K562 (cell line): ENCODE data around the gene ABCE1. TPM values are rescaled to one million over a fixed set of nuclear protein-coding genes. Genes with fewer than 3 reads are reported as not detected.

Source experiments
- ATAC-seq: fragments of 200-7000 bp; cut with Tn5 transposase; 3 replicates; pipeline ENCODE4 v1.9.1; 2020; ENCODE audit warnings: moderate library complexity
- BruUV-seq: library from RNA; stranded (reverse); fragments of 400-500 nt; replicated peaks from 2 replicates; lab custom pipeline; 2021; lab: Mats Ljungman, UMichigan
- CTCF ChIA-PET: fragments of 300-600 bp; formaldehyde crosslinking; extraction: SDS; loops from one replicate; lab custom pipeline; 2021; ENCODE audit warnings: low intra/inter-chr PET ratio; lab: Yijun Ruan, JAX
- POLR2A ChIA-PET: fragments of 300-600, 350-650 bp; sonication (Branson Sonifier 250); formaldehyde crosslinking; extraction: SDS; loops from one replicate; lab custom pipeline; 2021; ENCODE audit warnings: antibody characterized with exemption, inconsistent platforms; lab: Yijun Ruan, JAX
- DNase-seq, 4 experiments: peaks; one replicate each; pipeline versions ENCODE4 v3.0.0 to v3.0.0-alpha.2; 2011 to 2018; ENCODE audit warnings: low spot score in 3 of 4, mixed read lengths in 3 of 4; ENCODE audit errors: extremely low read depth in 1 of 4
- FAIRE-seq: peaks from 2 replicates; lab custom pipeline; 2011; peaks lifted over from hg19 to GRCh38; lab: Jason Lieb, UNC
- H2AFZ ChIP-seq: 2 replicates; pipeline ENCODE4 v1.6.0; 2011; ENCODE audit warnings: low read depth, low read length, control low read depth, inconsistent platforms
- H3K27ac ChIP-seq: fragments of 200-600 bp; 3 replicates; pipeline ENCODE4 v1.8.0; 2011; ENCODE audit warnings: low read depth, mild to moderate bottlenecking, control low read depth, inconsistent platforms, low read length, moderate library complexity, mixed read lengths; ENCODE audit errors: extremely low read depth
- H3K27me3 ChIP-seq, 2 experiments: fragments of 300-600 bp in 1 of 2; 2 replicates in 1 of 2; 3 replicates in 1 of 2; pipeline versions ENCODE4 v1.6.0 to v1.8.0; 2011; ENCODE audit warnings: inconsistent platforms in 2 of 2, low read length in 2 of 2, mild to moderate bottlenecking in 1 of 2, mixed read lengths in 1 of 2, moderate library complexity in 1 of 2; ENCODE audit not compliant: control insufficient read depth in 2 of 2, insufficient read depth in 2 of 2
- H3K36me3 ChIP-seq: fragments of 300-600 bp; 3 replicates; pipeline ENCODE4 v1.8.0; 2011; ENCODE audit warnings: mild to moderate bottlenecking, low read length, inconsistent platforms; ENCODE audit not compliant: control insufficient read depth, insufficient read depth
- H3K4me1 ChIP-seq, 2 experiments: fragments of 200-600 bp in 1 of 2; replicated peaks in 1 of 2; 2 replicates in 1 of 2; 3 replicates in 1 of 2; pipeline versions ENCODE4 v1.5.1 to v1.8.0; 2011; ENCODE audit warnings: inconsistent platforms in 2 of 2, low read length in 2 of 2, mild to moderate bottlenecking in 1 of 2, mixed read lengths in 1 of 2, moderate library complexity in 1 of 2; ENCODE audit not compliant: control insufficient read depth in 2 of 2, insufficient read depth in 2 of 2
- H3K4me2 ChIP-seq: 2 replicates; pipeline ENCODE4 v1.6.1; 2011; ENCODE audit warnings: low read length, control low read depth, inconsistent platforms, mixed read lengths; ENCODE audit not compliant: insufficient read depth
- H3K4me3 ChIP-seq: fragments of 200-600 bp; sonication (generic), shearing (Covaris generic); 2 replicates; pipeline ENCODE4 v1.5.1; 2016; ENCODE audit warnings: control low read depth, inconsistent platforms
- H3K79me2 ChIP-seq: fragments of 200-600 bp; 3 replicates; pipeline ENCODE4 v1.8.0; 2011; ENCODE audit warnings: low read length, inconsistent platforms; ENCODE audit not compliant: control insufficient read depth, insufficient read depth
- H3K9ac ChIP-seq, 2 experiments: 2 replicates each; pipeline versions ENCODE4 v1.6.0 to v1.6.1; 2011; ENCODE audit warnings: low read depth in 2 of 2, low read length in 2 of 2, control low read depth in 1 of 2, inconsistent platforms in 1 of 2, mild to moderate bottlenecking in 1 of 2, mixed read lengths in 1 of 2; ENCODE audit not compliant: insufficient read depth in 1 of 2
- H3K9me1 ChIP-seq: one replicate; pipeline ENCODE4 v1.6.0; 2011; ENCODE audit warnings: inconsistent platforms, mild to moderate bottlenecking, low read length, moderate library complexity; ENCODE audit not compliant: control insufficient read depth, insufficient read depth
- H3K9me3 ChIP-seq: replicated peaks from 2 replicates; pipeline ENCODE4 v1.5.1; 2011; ENCODE audit warnings: low read depth, low read length, inconsistent platforms; ENCODE audit not compliant: control insufficient read depth, insufficient read depth
- H4K20me1 ChIP-seq: replicated peaks from 2 replicates; pipeline ENCODE4 v1.6.1; 2011; ENCODE audit warnings: low read length, inconsistent platforms, mixed read lengths; ENCODE audit not compliant: control insufficient read depth, insufficient read depth
- CC2D1A ChIP-seq: fragments of 450-650 bp; IDR thresholded peaks from 2 replicates; pipeline ENCODE4 v1.6.1; 2017; ENCODE audit warnings: mild to moderate bottlenecking
- MAFF ChIP-seq: IDR thresholded peaks from 2 replicates; pipeline ENCODE4 v1.6.1; 2012; ENCODE audit warnings: low read length, improper control_type of control experiment
- MGA ChIP-seq: fragments of 450-650 bp; IDR thresholded peaks from 2 replicates; pipeline ENCODE4 v1.6.1; 2016; ENCODE audit warnings: mild to moderate bottlenecking, moderate library complexity
- MYC ChIP-seq, 2 experiments: fragments of 250-450 bp in 1 of 2; sonication (Bioruptor Pico) in 1 of 2; IDR thresholded peaks; 2 replicates each; pipeline versions ENCODE4 v1.5.1 to v1.6.1; 2012 to 2021; ENCODE audit warnings: low read depth in 2 of 2, borderline replicate concordance in 1 of 2, improper control_type of control experiment in 1 of 2, low read length in 1 of 2, mild to moderate bottlenecking in 1 of 2, moderate library complexity in 1 of 2
- PHB ChIP-seq: fragments of 250-450 bp; sonication (Bioruptor Pico); IDR thresholded peaks from 2 replicates; pipeline ENCODE4 v1.5.0; 2021
- PYGO2 ChIP-seq: fragments of 450-650 bp; IDR thresholded peaks from 2 replicates; pipeline ENCODE4 v1.6.1; 2016; ENCODE audit warnings: mild to moderate bottlenecking, missing genetic modification characterization, moderate library complexity, missing compliant biosample characterization
- RAD21 ChIP-seq, 2 experiments: fragments of 250-450 bp in 1 of 2; fragments of 450-650 bp in 1 of 2; sonication (Bioruptor Pico) in 1 of 2; formaldehyde crosslinking in 1 of 2; IDR thresholded peaks in 1 of 2; conservative IDR thresholded peaks in 1 of 2; 2 replicates each; pipeline versions ENCODE4 v1.4.0 to v1.8.0; 2020 to 2022; ENCODE audit warnings: mild to moderate bottlenecking in 2 of 2, moderate library complexity in 1 of 2
- SIX5 ChIP-seq, 2 experiments: IDR thresholded peaks; 2 replicates each; pipeline ENCODE4 v1.6.1; 2011; ENCODE audit warnings: low read length in 2 of 2, borderline replicate concordance in 1 of 2, low read depth in 1 of 2, mild to moderate bottlenecking in 1 of 2, moderate library complexity in 1 of 2; ENCODE audit not compliant: insufficient read depth in 1 of 2
- SRSF3 ChIP-seq: fragments of 200-400 bp; formaldehyde crosslinking; IDR thresholded peaks from 2 replicates; pipeline ENCODE4 v1.6.1; 2016; ENCODE audit warnings: mild to moderate bottlenecking, low read length, moderate library complexity; ENCODE audit not compliant: insufficient read depth
- SRSF7 ChIP-seq: fragments of 200-400 bp; formaldehyde crosslinking; optimal IDR thresholded peaks from 2 replicates; pipeline ENCODE3; 2017; ENCODE audit warnings: mild to moderate bottlenecking, low read depth, low read length
- WGBS: fragments of 100-300 bp; shearing (Covaris generic); methylation state at CpG from one replicate; pipeline ENCODE4 v1.1.6; 2016; ENCODE audit warnings: low coverage, mixed read lengths; ENCODE audit not compliant: insufficient coverage; ENCODE audit errors: missing lambda C conversion rate; 5-methylcytosine and 5-hydroxymethylcytosine counted together
- in situ Hi-C: fragments of 300-500 bp; cut with MboI; formaldehyde crosslinking; loops from 4 replicates; pipeline ENCODE4 v1.15.0; 2018; ENCODE audit warnings: inconsistent platforms, mixed read lengths
- intact Hi-C: fragments of 100-400 bp; cut with micrococcal nuclease; formaldehyde crosslinking; loops from 2 replicates; pipeline ENCODE4 v1.14.2; 2022
- polyA plus RNA-seq, 8 experiments: library from polyadenylated mRNA; depleted of rRNA in 4 of 8; stranded (reverse) in 5 of 8; unstranded in 3 of 8; fragments of >200 nt; fragmentation: Nextera tagmentation in 2 of 8; fragmentation: Illumina TruSeq in 1 of 8; extraction: Ambion mirVana in 2 of 8; extraction: Trizol in 1 of 8; gene quantifications; 2 replicates each; pipeline versions ENCODE4 v1.2.1 to v1.2.3, GENCODE V29; 2011 to 2014; ENCODE audit warnings: inconsistent platforms in 1 of 8, missing spikeins in 1 of 8
- total RNA-seq, 7 experiments: library from RNA; depleted of rRNA in 6 of 7; stranded (reverse); fragments of >200 nt in 6 of 7; fragmentation: Illumina TruSeq in 2 of 7; extraction: Trizol in 2 of 7; gene quantifications; 2 replicates each; pipeline versions ENCODE4 v1.2.1 to v1.2.3, GENCODE V29; 2011 to 2021; ENCODE audit warnings: low replicate concordance in 1 of 7

The ABCE1 gene
- total and polyA plus RNA-seq, 9 of the 15 experiments (the other 6 are each of a cell fraction or from before 2014, with no cell fraction given), result 134 to 256 (median 169) TPM

DNA sequence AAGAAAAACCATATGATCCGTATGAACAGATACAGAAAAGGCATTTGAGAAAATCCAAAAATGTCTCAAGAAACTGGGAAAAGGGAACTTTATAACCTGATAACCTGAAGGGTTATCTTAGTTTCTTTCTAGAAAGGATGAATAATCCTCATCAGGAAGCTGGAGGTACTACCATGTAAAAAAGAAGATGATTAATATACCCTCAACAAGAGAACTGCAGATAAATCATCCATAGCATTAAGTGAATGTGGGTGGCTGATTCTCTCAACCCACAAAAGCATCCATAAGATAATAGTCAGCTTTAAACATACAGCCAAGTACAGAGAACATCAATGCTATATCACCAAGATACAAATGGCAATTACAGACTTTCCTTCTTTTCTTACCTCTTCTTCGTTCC is 26.6 kb upstream of the ABCE1 start:
- CTCF ChIA-PET, result no interaction called here
- no peaks in the 10 kb centered on the region for H3K27me3 ChIP-seq
- peaks cover 21% of the 10 kb centered on the region; the same call in 2 of the 3 replicates for H3K36me3 ChIP-seq
- no peak overlapping the region for H3K4me2 ChIP-seq
- DNase-seq (no peak), FAIRE-seq (no peak), ATAC-seq (no peak)
- no peak overlapping the region for H3K27ac ChIP-seq
- no peak overlapping the region for H2AFZ ChIP-seq
- no peak overlapping the region for H3K4me3 ChIP-seq
- WGBS, result 91% methylated on average over 2 of the region's 2 CpGs
- H3K9ac ChIP-seq, result no peak overlapping the region
- H4K20me1 ChIP-seq, result no peaks in the 10 kb centered on the region
- H3K9me3 ChIP-seq, result no peaks in the 10 kb centered on the region
- BruUV-seq, result no TSS peak
- in situ Hi-C loops (loop anchor here (25.0 kb wide), 1 partner anchor 909 kb away; no protein-coding TSS in a partner anchor), intact Hi-C loops (no loop called here)
- peaks cover 29% of the 10 kb centered on the region for H3K79me2 ChIP-seq
- POLR2A ChIA-PET, result interaction anchor here (0.9 kb wide), 1 partner anchor 27 kb away, joined by 3 read pairs; the partner anchor contains the start of genes ABCE1 and ANAPC10
- H3K4me1 ChIP-seq, result peaks cover 5 to 8% of the 10 kb centered on the region in 2 experiments; a peak in 4 of 5 replicates
- H3K9me1 ChIP-seq, result no peaks in the 10 kb centered on the region
- TF ChIP-seq MGA (no peak), PYGO2 (tag) (no peak), SIX5 (IDR thresholded peaks at IDR 0.05; ENCODE audit: borderline replicate concordance in 1 of 2, insufficient read depth in 1 of 2, low read depth in 1 of 2, low read length in 2 of 2) (no peak), PHB (CRISPR knock-in tag) (no peak), MYC (IDR thresholded peaks at IDR 0.05; ENCODE audit: low read depth, low read length) (no peak), MYC (CRISPR knock-in tag; IDR thresholded peaks at IDR 0.05; ENCODE audit: borderline replicate concordance, low read depth) (no peak), RAD21 (CRISPR knock-in tag; conservative IDR thresholded peaks at IDR 0.05 in 1 of 2, IDR thresholded peaks at IDR 0.05 in 1 of 2) (no peak), SRSF3 (no peak), SRSF7 (no peak), MAFF (no peak), CC2D1A (no peak)
